ENCODE data around the gene SVBP. TPM values are rescaled to one million over a fixed set of nuclear protein-coding genes. Genes with fewer than 3 reads are reported as not detected.
"Not testable (repeated sequence)": the region's sequence is repeated elsewhere in the genome, so short reads cannot be mapped to it uniquely, and the experiment has no call there.

The SVBP gene
- total RNA-seq, 1 donor from 2014 or later, result 8.2 TPM

DNA sequence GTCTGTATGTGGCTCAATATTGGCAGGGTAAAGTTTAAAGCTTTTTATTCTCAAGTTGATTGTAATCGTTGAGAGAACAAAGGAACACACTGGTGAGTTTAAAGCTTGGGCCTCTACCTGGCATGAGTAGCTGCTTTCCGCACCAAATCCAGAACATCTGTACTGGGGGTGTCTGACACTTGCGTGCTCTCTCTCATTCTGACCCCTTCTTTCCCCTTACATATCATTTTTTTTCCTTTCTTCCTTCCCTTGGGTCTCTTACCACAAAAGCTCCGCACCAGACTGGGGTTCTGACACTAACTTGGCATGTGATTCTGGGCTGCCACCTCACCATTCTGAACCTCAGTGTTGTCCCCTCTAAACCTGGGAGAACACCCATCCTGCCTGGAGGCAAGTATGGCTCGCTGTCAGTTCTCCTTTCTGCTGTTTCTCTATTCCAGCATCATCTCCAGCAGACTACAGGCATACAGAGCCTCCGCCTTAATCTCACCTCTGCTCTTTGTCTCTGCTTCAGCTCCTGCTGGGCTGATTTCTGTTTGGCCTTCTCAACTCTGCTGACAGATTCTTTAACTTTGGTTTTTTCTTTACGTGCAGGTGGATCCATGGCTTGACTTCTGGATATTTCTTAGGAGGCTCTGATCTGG lies 1.1 kb downstream of the SVBP start:
- no peak for DNase-seq (ENCODE audit: low spot score)
- Mint-ChIP-seq H3K36me3 (ENCODE audit: low read depth) (peaks cover 1% of the 10 kb centered on the region), H3K4me1 (ENCODE audit: low read depth) (peaks cover 19% of the 10 kb centered on the region), H3K27me3 (ENCODE audit: insufficient read depth) (no peaks in the 10 kb centered on the region), H3K4me3 (peak overlapping the region; percentile 79), H3K27ac (peak overlapping the region; percentile 80), H3K9me3 (no peaks in the 10 kb centered on the region)
- intact Hi-C loops (cut with micrococcal nuclease), result loop anchor here (1.0 to 2.0 kb wide), 7 partner anchors 30 to 891 kb away; partner anchors contain the start of genes CCDC30, PPIH, ST3GAL3 and YBX1

DNA sequence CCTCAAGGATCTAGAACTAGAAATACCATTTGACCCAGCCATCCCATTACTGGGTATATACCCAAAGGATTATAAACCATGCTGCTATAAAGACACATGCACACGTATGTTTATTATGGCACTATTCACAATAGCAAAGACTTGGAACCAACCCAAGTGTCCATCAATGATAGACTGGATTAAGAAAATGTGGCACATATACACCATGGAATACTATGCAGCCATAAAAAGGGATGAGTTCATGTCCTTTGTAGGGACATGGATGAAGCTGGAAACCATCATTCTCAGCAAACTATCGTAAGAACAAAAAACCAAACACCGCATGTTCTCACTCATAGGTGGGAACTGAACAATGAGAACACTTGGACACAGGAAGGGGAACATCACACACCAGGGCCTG lies 2.4 kb downstream of the SVBP start:
- H3K27ac Mint-ChIP-seq; H3K27me3 Mint-ChIP-seq (ENCODE audit: insufficient read depth); H3K9me3 Mint-ChIP-seq; H3K36me3 Mint-ChIP-seq (ENCODE audit: low read depth); intact Hi-C loops (cut with micrococcal nuclease); DNase-seq (ENCODE audit: low spot score): not testable (repeated sequence)
- Mint-ChIP-seq H3K4me1 (ENCODE audit: low read depth) (peaks cover 19% of the 10 kb centered on the region), H3K4me3 (peak overlapping the region; percentile 23)

DNA sequence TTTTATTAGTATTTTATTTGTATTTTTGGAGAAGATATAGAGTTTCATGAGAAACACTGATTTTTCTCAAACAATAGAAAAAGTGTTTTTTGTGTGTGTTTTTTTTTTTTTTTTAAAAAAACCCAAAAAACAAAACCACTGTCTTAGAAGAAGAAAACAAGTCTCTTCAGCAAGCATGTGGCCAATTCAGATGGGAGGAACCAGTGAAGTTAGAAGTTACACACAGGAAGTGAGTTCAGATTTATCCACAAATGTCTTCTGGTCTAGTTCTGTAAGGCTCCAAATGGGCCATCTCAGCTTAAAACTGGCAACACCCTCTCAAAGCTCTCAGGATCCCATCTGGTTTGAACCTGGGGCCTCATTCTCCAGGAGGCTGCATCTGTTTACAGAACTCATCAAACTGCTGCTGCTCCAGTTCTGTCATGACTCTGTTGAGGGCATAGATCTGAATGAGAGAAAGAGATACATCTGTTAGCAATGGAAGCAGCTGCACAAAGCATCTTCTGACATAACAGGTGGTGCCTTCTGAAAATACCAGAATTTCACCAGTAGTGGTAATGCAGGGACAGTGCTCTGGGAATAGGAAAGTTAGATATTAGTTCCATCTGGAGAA lies 10.0 kb downstream of the SVBP start:
- H3K36me3 Mint-ChIP-seq (ENCODE audit: low read depth), result peaks cover 8% of the 10 kb centered on the region
- H3K4me3 Mint-ChIP-seq, result no peak overlapping the region
- no peaks in the 10 kb centered on the region for H3K9me3 Mint-ChIP-seq
- H3K27ac Mint-ChIP-seq, result no peak overlapping the region
- H3K4me1 Mint-ChIP-seq (ENCODE audit: low read depth), result peaks cover 15% of the 10 kb centered on the region
- intact Hi-C loops (cut with micrococcal nuclease), result no loop called here
- DNase-seq (ENCODE audit: low spot score), result no peak
- no peaks in the 10 kb centered on the region for H3K27me3 Mint-ChIP-seq (ENCODE audit: insufficient read depth)

GRCh38 chr1:42806593-42806992 lies 10.6 kb downstream of the SVBP start:
- DNase-seq (ENCODE audit: low spot score), result no peak
- intact Hi-C loops (cut with micrococcal nuclease), result no loop called here
- no peak overlapping the region for H3K4me3 Mint-ChIP-seq
- peaks cover 15% of the 10 kb centered on the region for H3K4me1 Mint-ChIP-seq (ENCODE audit: low read depth)
- no peaks in the 10 kb centered on the region for H3K27me3 Mint-ChIP-seq (ENCODE audit: insufficient read depth)
- no peak overlapping the region for H3K27ac Mint-ChIP-seq
- H3K9me3 Mint-ChIP-seq, result no peaks in the 10 kb centered on the region
- H3K36me3 Mint-ChIP-seq (ENCODE audit: low read depth), result peaks cover 8% of the 10 kb centered on the region

DNA sequence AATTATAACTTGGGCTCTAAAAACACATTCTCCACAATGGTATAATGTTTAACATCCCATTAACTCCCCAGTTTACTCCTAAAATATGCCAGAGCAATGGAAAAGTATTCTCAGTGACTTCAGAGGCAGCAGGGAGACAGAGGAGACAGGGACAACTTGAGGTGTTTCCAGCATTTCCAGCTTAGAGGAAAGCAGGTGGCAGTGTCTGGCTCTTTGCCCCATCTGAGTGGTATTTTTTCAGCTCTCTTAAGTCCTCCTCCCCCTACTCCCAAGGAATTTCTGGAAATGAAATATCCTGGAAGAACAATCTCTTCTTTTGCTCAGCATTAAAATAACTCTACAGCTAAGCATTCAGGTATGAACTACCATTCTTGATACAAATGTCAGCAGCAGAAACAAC lies 11.0 kb downstream of the SVBP start:
- Mint-ChIP-seq H3K4me3 (no peak overlapping the region), H3K27ac (no peak overlapping the region), H3K4me1 (ENCODE audit: low read depth) (peaks cover 15% of the 10 kb centered on the region), H3K9me3 (no peaks in the 10 kb centered on the region), H3K36me3 (ENCODE audit: low read depth) (peaks cover 8% of the 10 kb centered on the region), H3K27me3 (ENCODE audit: insufficient read depth) (no peaks in the 10 kb centered on the region)
- DNase-seq (ENCODE audit: low spot score), result no peak
- intact Hi-C loops (cut with micrococcal nuclease), result no loop called here

GRCh38 chr1:42801832-42802473 lies 15.2 kb downstream of the SVBP start:
- H3K4me3 Mint-ChIP-seq, result no peak overlapping the region
- H3K36me3 Mint-ChIP-seq (ENCODE audit: low read depth), result peaks cover 8% of the 10 kb centered on the region
- no peak overlapping the region for H3K27ac Mint-ChIP-seq
- peaks cover 8% of the 10 kb centered on the region for H3K4me1 Mint-ChIP-seq (ENCODE audit: low read depth)
- no peak for DNase-seq (ENCODE audit: low spot score)
- H3K27me3 Mint-ChIP-seq (ENCODE audit: insufficient read depth), result peaks cover 2% of the 10 kb centered on the region
- intact Hi-C loops (cut with micrococcal nuclease), result no loop called here
- no peaks in the 10 kb centered on the region for H3K9me3 Mint-ChIP-seq

- no peak overlapping the region for H3K4me3 Mint-ChIP-seq
- intact Hi-C loops (cut with micrococcal nuclease), result no loop called here
- no peaks in the 10 kb centered on the region for H3K36me3 Mint-ChIP-seq (ENCODE audit: low read depth)
- DNase-seq (ENCODE audit: low spot score), result no peak
- H3K27me3 Mint-ChIP-seq (ENCODE audit: insufficient read depth), result peaks cover 9% of the 10 kb centered on the region
- H3K27ac Mint-ChIP-seq, result no peak overlapping the region
- no peaks in the 10 kb centered on the region for H3K9me3 Mint-ChIP-seq
- H3K4me1 Mint-ChIP-seq (ENCODE audit: low read depth), result no peaks in the 10 kb centered on the region
Observed at GRCh38 chr1:42797979-42798378, 19.2 kb downstream of the SVBP start.

GRCh38 chr1:42797414-42797813 lies 19.8 kb downstream of the SVBP start:
- no peaks in the 10 kb centered on the region for H3K9me3 Mint-ChIP-seq
- no peaks in the 10 kb centered on the region for H3K36me3 Mint-ChIP-seq (ENCODE audit: low read depth)
- no peak overlapping the region for H3K27ac Mint-ChIP-seq
- H3K4me1 Mint-ChIP-seq (ENCODE audit: low read depth), result no peaks in the 10 kb centered on the region
- DNase-seq (ENCODE audit: low spot score), result no peak
- peaks cover 9% of the 10 kb centered on the region for H3K27me3 Mint-ChIP-seq (ENCODE audit: insufficient read depth)
- intact Hi-C loops (cut with micrococcal nuclease), result no loop called here
- no peak overlapping the region for H3K4me3 Mint-ChIP-seq

DNA sequence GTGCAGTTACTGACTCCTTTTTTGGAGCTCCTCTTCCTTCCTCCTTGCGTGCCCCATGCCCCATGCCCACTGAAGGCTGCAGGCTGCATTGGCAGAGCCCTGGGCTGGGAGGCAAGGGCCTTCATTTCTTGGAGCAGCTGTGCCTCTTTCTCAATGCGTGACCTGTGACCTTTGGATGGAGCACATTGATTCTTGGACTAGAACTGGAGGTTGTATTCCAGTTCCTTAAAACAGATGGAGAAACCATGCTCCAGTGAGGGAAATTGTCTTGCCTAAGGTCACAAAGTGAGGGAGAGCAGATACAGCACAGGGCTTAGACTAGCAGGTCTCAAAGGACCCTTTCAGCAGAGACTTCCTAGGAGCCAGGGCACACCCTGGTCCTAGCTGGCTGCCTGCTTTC lies 23.4 kb downstream of the SVBP start:
- no peaks in the 10 kb centered on the region for H3K9me3 Mint-ChIP-seq
- H3K36me3 Mint-ChIP-seq (ENCODE audit: low read depth), result no peaks in the 10 kb centered on the region
- peaks cover 7% of the 10 kb centered on the region for H3K27me3 Mint-ChIP-seq (ENCODE audit: insufficient read depth)
- H3K4me3 Mint-ChIP-seq, result no peak overlapping the region
- intact Hi-C loops (cut with micrococcal nuclease), result no loop called here
- DNase-seq (ENCODE audit: low spot score), result no peak
- no peaks in the 10 kb centered on the region for H3K4me1 Mint-ChIP-seq (ENCODE audit: low read depth)
- no peak overlapping the region for H3K27ac Mint-ChIP-seq

DNA sequence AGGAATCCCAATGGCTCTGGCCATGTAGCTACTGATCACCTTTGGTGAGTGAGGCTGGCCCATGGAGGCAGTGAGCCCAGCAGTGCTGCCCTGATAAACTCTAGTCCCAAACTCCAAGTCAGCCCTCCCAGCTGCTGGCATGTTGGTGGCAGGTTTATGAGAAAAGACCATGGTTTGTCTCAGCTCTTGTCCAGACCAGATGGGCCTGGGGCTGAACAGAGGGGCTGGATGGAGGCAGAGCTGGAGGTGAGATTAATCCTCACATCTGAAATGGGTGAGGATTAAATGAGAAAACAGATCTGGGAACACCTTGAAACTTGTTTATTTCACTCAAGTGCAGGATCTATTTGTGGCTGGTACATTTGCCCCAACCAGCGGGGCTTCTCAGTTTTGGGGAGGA lies 29.2 kb downstream of the SVBP start:
- Mint-ChIP-seq H3K36me3 (ENCODE audit: low read depth) (peaks cover 2% of the 10 kb centered on the region), H3K27me3 (ENCODE audit: insufficient read depth) (no peaks in the 10 kb centered on the region), H3K4me3 (no peak overlapping the region), H3K4me1 (ENCODE audit: low read depth) (peaks cover 15% of the 10 kb centered on the region), H3K9me3 (no peaks in the 10 kb centered on the region), H3K27ac (no peak overlapping the region)
- DNase-seq (ENCODE audit: low spot score), result no peak
- intact Hi-C loops (cut with micrococcal nuclease), result no loop called here

DNA sequence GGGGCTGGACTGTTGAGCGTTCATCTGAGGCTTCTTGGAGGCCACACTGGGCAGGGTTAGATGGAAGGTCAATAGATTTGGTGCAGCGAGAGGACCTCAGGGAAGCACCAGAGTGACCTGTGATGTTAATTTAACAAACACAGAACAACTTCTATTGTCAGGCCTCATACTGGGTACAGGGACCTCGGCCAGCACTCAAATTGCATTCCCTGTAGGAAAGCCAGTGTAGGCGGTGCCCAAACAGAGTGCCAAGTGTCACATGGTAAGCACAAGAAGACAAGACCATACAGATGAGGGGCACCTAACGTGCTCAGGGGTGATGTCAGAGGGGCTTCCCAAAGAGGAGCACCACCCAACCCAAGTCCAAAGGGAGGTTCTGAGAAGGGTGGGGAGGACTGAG lies 31.1 kb downstream of the SVBP start:
- Mint-ChIP-seq H3K36me3 (ENCODE audit: low read depth) (peaks cover 8% of the 10 kb centered on the region), H3K4me3 (no peak overlapping the region), H3K27me3 (ENCODE audit: insufficient read depth) (no peaks in the 10 kb centered on the region), H3K4me1 (ENCODE audit: low read depth) (peaks cover 15% of the 10 kb centered on the region), H3K9me3 (no peaks in the 10 kb centered on the region), H3K27ac (no peak overlapping the region)
- no peak for DNase-seq (ENCODE audit: low spot score)
- intact Hi-C loops (cut with micrococcal nuclease), result no loop called here

DNA sequence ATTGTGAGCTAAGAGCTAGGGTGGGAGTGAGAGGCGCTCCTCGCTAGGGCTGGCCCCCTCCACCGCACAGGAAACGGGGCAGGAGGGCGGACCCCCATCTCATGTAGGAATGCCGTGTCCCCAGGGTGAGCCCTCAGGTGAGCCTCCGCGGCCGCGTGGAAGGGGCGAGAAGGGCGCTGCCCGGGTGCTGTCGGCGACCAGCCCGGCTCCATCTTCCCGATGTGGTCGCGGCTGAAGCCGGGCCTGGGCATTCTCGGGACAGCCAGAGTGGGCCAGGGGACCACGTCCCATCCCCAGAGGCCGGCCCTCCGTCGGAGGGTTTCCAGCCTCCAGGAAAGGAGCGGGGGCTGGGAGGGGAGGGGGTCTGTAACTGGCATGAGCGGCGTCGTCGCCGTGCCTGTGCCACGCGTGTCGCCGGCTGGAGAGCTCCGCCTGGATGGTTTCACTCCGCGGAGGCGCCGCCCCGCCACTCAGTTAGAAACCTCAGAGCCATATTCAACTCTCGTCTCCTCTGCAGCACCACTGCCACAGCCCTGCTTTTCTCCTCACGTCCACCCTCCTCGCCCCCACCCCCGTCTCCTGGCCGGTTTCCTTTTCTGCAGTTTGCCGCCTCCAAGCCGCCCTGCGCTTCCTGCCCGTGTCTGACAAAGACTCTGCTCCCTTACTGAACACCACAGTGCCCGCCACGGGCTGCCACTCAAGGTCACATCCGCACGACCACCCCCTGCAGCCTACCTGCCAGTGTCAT lies 32.1 kb downstream of the SVBP start, which contains the start of gene TMEM269:
Gene TMEM269, plus strand, starts transcription at position 46 of the 748 bp plus-strand sequence. CDS start 4,903 bp downstream, outside the sequence.
- H3K4me1 Mint-ChIP-seq (ENCODE audit: low read depth), result peaks cover 16% of the 10 kb centered on the region
- no peaks in the 10 kb centered on the region for H3K9me3 Mint-ChIP-seq
- H3K27ac Mint-ChIP-seq, result peak within 1 kb of the TSS; percentile 32
- intact Hi-C loops (cut with micrococcal nuclease), result no loop called here
- peak within 1 kb of the TSS; percentile 41 for H3K4me3 Mint-ChIP-seq
- peak; percentile 27 for DNase-seq (ENCODE audit: low spot score)
- no peaks in the 10 kb centered on the region for H3K27me3 Mint-ChIP-seq (ENCODE audit: insufficient read depth)
- H3K36me3 Mint-ChIP-seq (ENCODE audit: low read depth), result peaks cover 13% of the 10 kb centered on the region

- intact Hi-C loops (cut with micrococcal nuclease), result no loop called here
- peaks cover 22% of the 10 kb centered on the region for H3K4me1 Mint-ChIP-seq (ENCODE audit: low read depth)
- H3K27ac Mint-ChIP-seq, result no peak overlapping the region
- no peak for DNase-seq (ENCODE audit: low spot score)
- peaks cover 13% of the 10 kb centered on the region for H3K36me3 Mint-ChIP-seq (ENCODE audit: low read depth)
- H3K27me3 Mint-ChIP-seq (ENCODE audit: insufficient read depth), result no peaks in the 10 kb centered on the region
- no peaks in the 10 kb centered on the region for H3K9me3 Mint-ChIP-seq
- H3K4me3 Mint-ChIP-seq, result no peak overlapping the region
Observed at GRCh38 chr1:42784547-42784945, 32.7 kb downstream of the SVBP start.

All from activated T-helper 1 cell treated with anti-CD3 and anti-CD28 coated beads, Interleukin-12 subunit alpha, Interleukin-12 subunit beta, Interleukin-2, Interleukin-4 antibody, amounts not matched to agents 30 ng/mL and 10 ng/mL and 1 ng/mL, durations not matched to agents 14 hours and 24 hours and 36 hours (primary cell).